Esophagus muscularis mucosa (tissue), 4 donors: ENCODE measurements around the gene XYLT1. TPM values are rescaled to one million over a fixed set of nuclear protein-coding genes. Genes with fewer than 3 reads are reported as not detected.

Source experiments
- DNase-seq: peaks from one replicate; pipeline ENCODE4 v3.0.0-alpha.2; 2017; ENCODE audit errors: extremely low spot score
- H3K27ac ChIP-seq, 4 donors: fragments of 200-600 bp; sonication (generic); replicated peaks in 1 of 4; 1 replicate in 3 of 4; 2 replicates in 1 of 4; pipeline ENCODE4 v1.5.1; 2016 to 2019; ENCODE audit warnings: mild to moderate bottlenecking in 1 of 4
- H3K27me3 ChIP-seq, 4 donors: fragments of 200-600 bp; sonication (generic); one replicate each; pipeline versions ENCODE4 v1.5.1 to v1.6.0; 2016 to 2019
- H3K36me3 ChIP-seq, 4 donors: fragments of 200-600 bp; sonication (generic); one replicate each; pipeline ENCODE4 v1.5.1; 2016 to 2019
- H3K4me1 ChIP-seq, 4 donors: fragments of 200-600 bp; sonication (generic); one replicate each; pipeline ENCODE4 v1.5.1; 2016 to 2019
- H3K4me3 ChIP-seq, 4 donors: fragments of 200-600 bp; sonication (generic); 1 replicate in 2 of 4; 2 replicates in 2 of 4; pipeline ENCODE4 v1.5.1; 2016 to 2019; ENCODE audit warnings: mild to moderate bottlenecking in 4 of 4, moderate library complexity in 1 of 4
- H3K9me3 ChIP-seq, 4 donors: fragments of 200-600 bp; sonication (generic); 1 replicate in 3 of 4; 2 replicates in 1 of 4; pipeline ENCODE4 v1.5.1; 2016 to 2019
- CTCF ChIP-seq, 3 experiments: fragments of 200-600 bp in 2 of 3; fragments of 450-650 bp in 1 of 3; sonication (generic) in 2 of 3; IDR thresholded peaks; one replicate each; pipeline ENCODE4 v1.5.1; 2017 to 2019; ENCODE audit warnings: antibody characterized with exemption in 3 of 3, mild to moderate bottlenecking in 2 of 3, moderate library complexity in 1 of 3
- EP300 ChIP-seq: sonication (generic); formaldehyde crosslinking; IDR thresholded peaks from one replicate; pipeline ENCODE4 v1.6.1; 2017; ENCODE audit warnings: antibody characterized with exemption
- POLR2A ChIP-seq: fragments of 450-650 bp; IDR thresholded peaks from one replicate; pipeline ENCODE4 v1.6.1; 2017; ENCODE audit warnings: antibody characterized with exemption, moderate library complexity, mild to moderate bottlenecking, low read depth
- POLR2AphosphoS5 ChIP-seq, 2 donors: sonication (generic); formaldehyde crosslinking; IDR thresholded peaks; one replicate each; pipeline ENCODE4 v1.6.1; 2017; ENCODE audit warnings: antibody characterized with exemption in 2 of 2
- WGBS: methylation state at CpG from one replicate; pipeline ENCODE4 v1.1.5; 2018; 5-methylcytosine and 5-hydroxymethylcytosine counted together
- intact Hi-C: fragments of 100-400 bp; cut with DNase I; formaldehyde crosslinking; loops from one replicate; pipeline ENCODE4 v1.15.1; 2023
- total RNA-seq, 4 donors: library from RNA; depleted of rRNA; stranded (reverse); fragments of >200 nt; gene quantifications; one replicate each; pipeline versions ENCODE4 v1.1.0 to v1.2.1, GENCODE V29; 2016

Gene XYLT1
- total RNA-seq, 4 donors from 2014 or later, result 25.2 to 57.1 (median 33.5) TPM

DNA sequence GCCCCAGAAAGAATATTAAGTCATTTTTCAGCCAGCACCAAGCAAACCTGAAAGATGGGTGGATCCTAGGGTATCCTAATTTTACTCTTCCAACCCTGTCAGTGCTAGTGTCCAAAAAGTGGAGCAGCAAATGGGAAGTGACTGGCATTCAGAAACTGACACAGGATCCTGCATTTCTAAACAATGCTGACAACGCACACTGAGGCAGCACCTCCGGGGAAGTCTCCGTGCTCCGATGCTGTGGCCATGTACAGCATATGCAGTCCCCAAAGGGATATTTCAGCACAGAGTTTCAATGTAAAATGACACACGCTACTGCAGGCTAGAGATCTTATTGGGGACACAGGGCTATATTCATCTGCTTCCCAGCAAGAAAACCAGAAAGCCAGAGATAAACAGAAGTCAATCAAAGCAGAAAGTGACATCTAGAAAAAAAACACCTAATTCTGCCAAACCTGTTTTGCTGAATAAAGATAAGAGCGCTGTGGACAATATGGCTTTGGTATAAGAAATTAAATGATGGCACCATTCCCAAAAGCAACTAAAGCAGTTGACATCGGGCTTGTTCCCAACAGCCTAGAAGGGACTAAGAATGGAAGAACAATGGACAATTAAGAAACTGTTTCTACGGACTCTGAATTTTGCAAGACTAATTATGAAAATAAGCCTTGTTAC, 17.3 kb downstream of the XYLT1 start:
- Histone ChIP-seq H3K4me1 (peaks cover 5 to 24% (median 19%) of the 10 kb centered on the region in 4 donors), H3K9me3 (no peaks in the 10 kb centered on the region), H3K4me3 (no peak overlapping the region), H3K36me3 (peaks cover 0 to 5% (median 0%) of the 10 kb centered on the region in 4 donors), H3K27me3 (no peaks in the 10 kb centered on the region), H3K27ac (no peak overlapping the region)
- no peak for DNase-seq
- intact Hi-C loops, result no loop called here
- 72% methylated on average over 8 of the region's 8 CpGs for WGBS
- TF ChIP-seq POLR2A (no peak), POLR2AphosphoS5 (IDR thresholded peaks at IDR 0.05) (no peak), CTCF (IDR thresholded peaks at IDR 0.05) (no peak), EP300 (no peak)

GRCh38 chr16:17452922-17453321, 17.8 kb downstream of the XYLT1 start:
- no peak for DNase-seq
- WGBS, result 47% methylated on average over 2 of the region's 2 CpGs
- Histone ChIP-seq H3K27me3 (no peaks in the 10 kb centered on the region), H3K4me3 (no peak overlapping the region), H3K9me3 (no peaks in the 10 kb centered on the region), H3K36me3 (peaks cover 0 to 5% (median 0%) of the 10 kb centered on the region in 4 donors), H3K4me1 (peaks cover 5 to 24% (median 23%) of the 10 kb centered on the region in 4 donors), H3K27ac (no peak overlapping the region)
- TF ChIP-seq POLR2A, result no peak
- no peak for TF ChIP-seq EP300
- no peak for TF ChIP-seq POLR2AphosphoS5 (IDR thresholded peaks at IDR 0.05)
- no peak for TF ChIP-seq CTCF (IDR thresholded peaks at IDR 0.05)
- intact Hi-C loops, result no loop called here

- TF ChIP-seq EP300, result no peak
- TF ChIP-seq POLR2AphosphoS5 (IDR thresholded peaks at IDR 0.05), result no peak
- TF ChIP-seq CTCF (IDR thresholded peaks at IDR 0.05), result no peak
- TF ChIP-seq POLR2A, result no peak
- intact Hi-C loops, result no loop called here
- Histone ChIP-seq H3K4me1 (peaks cover 10 to 34% (median 31%) of the 10 kb centered on the region in 4 donors), H3K4me3 (no peak overlapping the region), H3K36me3 (peaks cover 0 to 5% (median 0%) of the 10 kb centered on the region in 4 donors), H3K27ac (no peak overlapping the region), H3K9me3 (no peaks in the 10 kb centered on the region), H3K27me3 (no peaks in the 10 kb centered on the region)
- no peak for DNase-seq
- 80% methylated on average over 3 of the region's 3 CpGs for WGBS
These were observed 18.9 kb downstream of the XYLT1 start for GRCh38 chr16:17451843-17452242.

GRCh38 chr16:17450291-17450690, 20.5 kb downstream of the XYLT1 start:
- no peak for DNase-seq
- intact Hi-C loops, result no loop called here
- Histone ChIP-seq H3K4me3 (no peak overlapping the region), H3K27me3 (no peaks in the 10 kb centered on the region), H3K36me3 (peaks cover 0 to 11% (median 1%) of the 10 kb centered on the region in 4 donors), H3K4me1 (peaks cover 15 to 38% (median 36%) of the 10 kb centered on the region in 4 donors), H3K27ac (no peak overlapping the region), H3K9me3 (no peaks in the 10 kb centered on the region)
- TF ChIP-seq CTCF (IDR thresholded peaks at IDR 0.05) (no peak), POLR2AphosphoS5 (IDR thresholded peaks at IDR 0.05) (no peak), POLR2A (no peak), EP300 (no peak)
- 95% methylated on average over 6 of the region's 7 CpGs for WGBS
